Activated naive CD4-positive, alpha-beta T cell treated with anti-CD3 and anti-CD28 coated beads, Interleukin-2, amount 50 U/mL, for 16 hours (primary cell): ENCODE measurements around the gene BPIFB2.

Experiments used
- DNase-seq: peaks from one replicate; pipeline ENCODE4 v3.0.0-alpha.2; 2020

Gene BPIFB2

DNA sequence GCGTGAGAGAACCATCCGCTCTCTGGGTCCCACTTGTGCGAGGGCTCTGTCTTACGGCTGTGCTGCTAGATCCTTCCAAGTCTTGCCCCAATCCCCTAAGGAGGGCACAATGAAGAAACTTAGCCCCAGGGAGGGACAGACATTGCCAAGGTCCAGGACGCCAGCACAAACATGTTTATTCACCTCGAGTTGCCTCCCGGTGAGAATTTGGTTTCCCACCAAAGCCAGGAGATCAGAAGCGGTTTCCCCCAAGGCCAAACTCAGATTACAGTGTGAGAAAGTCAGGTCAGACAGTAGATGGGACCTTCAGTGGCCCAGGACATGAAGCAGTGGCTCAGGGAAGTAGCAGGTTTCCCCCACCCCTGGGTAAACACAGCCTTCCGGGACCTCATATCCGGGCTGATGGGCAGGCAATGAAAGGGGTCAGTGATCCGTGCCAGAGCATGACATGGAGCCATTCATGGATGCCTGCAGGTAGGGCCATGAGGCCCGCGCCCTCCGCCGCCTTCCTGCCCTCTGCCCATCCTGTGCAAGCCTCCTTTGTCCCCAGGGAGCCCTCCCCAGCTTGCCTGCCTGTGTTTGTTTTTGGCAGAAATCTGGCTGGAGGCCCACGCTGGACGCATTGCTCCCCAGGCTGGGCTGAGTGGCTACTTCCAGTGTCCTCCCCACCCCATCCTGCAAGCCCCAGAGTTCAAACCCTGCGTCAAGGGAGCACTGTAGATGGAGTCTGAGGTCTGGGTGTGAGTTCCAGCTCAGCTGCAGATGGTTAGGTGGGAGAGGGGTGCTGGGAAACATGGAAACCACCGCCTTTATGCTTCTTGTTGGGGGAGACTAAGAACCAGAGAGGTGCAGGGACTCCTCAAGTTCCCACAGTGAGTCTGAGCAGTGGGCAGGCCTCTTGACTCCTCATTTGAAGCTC, 2.0 kb downstream of the BPIFB2 start:
- no peak for DNase-seq

DNA sequence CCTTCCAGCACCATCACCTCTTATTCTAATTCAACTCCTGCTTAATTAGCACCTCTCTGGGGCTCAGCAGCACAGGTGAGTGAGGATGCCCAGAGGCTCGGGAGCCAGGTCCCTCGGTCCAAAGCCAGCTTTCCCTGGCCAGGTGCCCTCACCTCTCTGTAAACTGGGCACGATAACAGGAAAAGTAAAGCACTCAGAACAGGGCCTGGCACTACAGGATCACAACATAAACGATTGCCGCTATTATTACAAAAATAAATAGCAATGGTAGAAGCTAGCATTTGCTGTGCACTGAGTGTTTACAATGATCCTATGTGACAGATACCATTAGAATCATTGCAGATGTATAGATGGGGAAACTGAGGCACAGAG, 2.6 kb downstream of the BPIFB2 start:
- DNase-seq = no peak

DNA sequence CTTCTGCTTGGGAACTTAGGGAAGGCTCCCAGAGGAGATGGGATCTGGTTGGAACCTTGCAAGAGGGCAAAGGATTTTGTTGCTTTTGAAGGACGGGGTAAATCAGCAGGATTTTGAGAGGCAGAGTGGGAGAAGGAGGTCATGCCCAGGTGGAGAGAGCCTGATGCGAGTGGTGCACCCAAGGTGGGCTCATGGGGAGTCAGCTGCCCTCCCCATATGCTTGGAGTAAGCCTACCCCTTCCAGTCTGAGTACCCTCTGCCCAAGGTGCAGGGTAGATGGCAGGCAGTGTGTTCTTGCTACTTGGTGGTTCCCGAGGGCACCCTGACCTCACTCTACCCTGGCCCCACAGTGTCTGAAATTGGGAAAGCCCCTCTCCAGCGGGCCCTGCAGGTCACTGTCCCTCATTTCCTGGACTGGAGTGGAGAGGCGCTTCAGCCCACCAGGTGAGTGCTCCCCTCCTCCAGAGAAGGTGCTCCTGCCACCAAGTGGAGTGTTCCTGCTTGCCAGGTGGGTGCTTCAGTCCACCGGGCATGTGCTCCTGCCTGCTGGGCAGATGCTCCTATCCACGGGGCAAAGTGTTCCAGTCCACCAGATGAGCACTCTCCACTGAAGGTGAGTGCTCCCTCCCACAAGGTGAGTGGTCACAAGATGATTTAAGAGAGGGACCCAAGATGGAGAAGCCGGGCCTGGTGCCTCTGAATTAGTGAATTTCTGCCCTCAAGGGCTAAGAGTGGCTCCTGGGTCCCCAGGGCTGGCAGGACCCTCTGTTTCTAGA, 3.4 kb downstream of the BPIFB2 start:
- DNase-seq = no peak

DNA sequence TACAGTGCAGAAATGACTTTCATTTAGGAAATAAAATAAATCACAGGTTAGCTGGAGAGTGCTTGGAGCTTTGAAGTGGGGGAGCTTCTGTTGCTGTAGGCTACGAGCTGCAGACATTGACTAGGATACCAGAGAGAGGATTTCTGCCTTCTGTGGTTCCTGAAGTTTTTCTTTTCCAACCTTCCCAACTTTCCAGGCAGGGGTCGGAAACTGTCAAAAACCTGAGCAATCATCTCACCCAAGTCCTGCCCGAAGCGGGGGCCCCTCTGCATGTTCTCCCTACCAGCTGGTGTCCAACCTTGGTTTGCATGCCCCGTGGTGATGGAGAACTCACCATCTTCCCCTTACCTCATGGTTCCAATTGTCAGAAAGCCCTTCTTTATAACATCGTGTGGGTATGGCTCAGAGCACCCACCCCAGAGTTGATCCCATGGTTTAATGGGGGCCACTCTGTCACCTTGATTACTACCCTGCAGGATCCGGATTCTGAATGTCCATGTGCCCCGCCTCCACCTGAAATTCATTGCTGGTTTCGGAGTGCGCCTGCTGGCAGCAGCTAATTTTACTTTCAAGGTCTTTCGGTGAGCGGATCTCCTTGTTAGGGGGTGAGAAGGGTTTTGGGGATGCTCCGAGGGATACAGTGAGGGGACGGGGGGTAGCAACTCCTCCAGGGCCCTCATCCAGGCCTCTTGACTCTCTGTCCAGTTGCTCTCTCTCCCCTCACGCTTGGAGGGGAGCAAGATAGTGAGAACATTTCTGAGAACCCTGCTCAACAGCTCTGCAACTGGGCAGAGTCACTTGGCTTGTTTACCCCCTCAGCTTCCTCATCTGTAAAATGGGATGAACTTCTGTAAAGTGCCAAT, 5.1 kb downstream of the BPIFB2 start:
- DNase-seq = no peak

DNA sequence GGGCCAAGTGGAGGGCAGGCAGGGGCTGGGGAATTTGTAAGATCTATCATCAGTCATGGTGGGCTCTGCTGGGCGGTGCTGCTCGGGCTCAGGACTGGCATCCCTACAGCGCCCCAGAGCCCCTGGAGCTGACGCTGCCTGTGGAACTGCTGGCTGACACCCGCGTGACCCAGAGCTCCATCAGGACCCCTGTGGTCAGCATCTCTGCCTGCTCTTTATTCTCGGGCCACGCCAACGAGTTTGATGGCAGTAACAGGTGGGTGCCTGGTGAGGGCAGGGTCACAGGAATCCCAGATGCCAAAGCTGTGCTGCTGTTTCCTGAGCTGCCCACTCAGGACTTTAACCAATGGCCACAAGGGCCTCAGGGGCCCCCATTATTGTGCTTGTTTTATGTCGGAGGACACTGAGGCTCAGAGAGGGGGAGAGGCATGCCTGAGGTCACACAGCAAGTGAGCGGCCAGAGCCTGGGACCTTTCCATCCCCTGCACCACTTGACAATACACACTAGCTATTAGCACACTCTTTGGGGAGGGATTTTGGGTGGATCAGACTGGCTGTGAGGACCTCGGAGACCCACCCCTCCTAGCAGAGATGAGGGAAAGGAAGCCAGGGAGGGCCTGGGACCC, 6.3 kb downstream of the BPIFB2 start:
- no peak for DNase-seq

DNA sequence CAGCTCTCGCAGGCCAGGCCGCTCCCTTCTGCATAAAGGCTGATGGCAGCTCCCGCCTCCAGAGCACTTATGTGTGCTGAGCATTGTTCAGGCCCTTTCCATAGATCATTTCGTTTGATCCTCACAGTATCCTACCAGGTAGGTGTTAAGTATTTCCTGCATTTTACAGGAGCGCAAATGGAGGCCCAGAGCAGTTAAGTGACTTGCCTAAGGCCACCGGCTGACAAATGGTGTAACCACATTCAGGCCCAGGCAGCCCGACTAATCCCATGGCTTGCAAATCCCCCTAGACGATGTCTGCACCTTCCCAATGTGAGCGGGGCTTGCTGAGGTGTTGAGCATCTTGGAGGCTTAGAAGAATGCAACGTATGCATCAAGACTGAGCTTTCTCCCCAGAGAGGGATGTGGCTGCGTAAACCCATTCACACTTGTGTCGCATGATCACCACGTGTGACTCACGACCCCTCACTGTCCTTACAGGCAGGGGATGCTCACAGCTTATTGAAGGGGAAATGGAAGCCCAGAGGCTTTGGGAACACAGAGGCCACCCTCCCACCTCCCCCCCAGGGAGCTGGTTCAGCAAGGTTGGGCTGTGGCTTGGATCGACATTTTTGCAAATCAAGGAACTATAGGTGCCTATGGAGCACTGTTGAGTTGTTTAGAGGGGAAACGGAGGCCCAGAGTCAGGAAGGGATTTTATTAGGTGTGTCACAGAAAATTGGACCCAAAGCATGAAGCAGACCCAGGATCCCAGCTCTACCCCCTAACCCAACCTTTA, 7.0 kb downstream of the BPIFB2 start:
- no peak for DNase-seq

DNA sequence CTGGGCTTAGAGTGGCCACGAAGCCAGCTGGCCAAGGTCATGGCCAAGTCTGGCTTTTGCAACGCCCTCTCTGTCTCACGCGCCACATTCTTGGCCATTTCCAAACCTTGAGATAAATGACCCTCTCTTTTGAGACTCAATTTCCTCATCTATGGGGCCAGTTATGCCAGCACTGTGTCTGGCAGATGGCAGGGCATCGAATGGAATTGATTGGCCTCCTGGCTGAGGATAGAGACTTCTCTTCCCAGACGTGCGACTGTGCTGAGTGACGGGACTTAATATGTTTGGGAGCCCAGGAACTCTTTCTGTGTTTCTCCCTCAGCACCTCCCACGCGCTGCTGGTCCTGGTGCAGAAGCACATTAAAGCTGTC, 7.6 kb downstream of the BPIFB2 start:
- no peak for DNase-seq

DNA sequence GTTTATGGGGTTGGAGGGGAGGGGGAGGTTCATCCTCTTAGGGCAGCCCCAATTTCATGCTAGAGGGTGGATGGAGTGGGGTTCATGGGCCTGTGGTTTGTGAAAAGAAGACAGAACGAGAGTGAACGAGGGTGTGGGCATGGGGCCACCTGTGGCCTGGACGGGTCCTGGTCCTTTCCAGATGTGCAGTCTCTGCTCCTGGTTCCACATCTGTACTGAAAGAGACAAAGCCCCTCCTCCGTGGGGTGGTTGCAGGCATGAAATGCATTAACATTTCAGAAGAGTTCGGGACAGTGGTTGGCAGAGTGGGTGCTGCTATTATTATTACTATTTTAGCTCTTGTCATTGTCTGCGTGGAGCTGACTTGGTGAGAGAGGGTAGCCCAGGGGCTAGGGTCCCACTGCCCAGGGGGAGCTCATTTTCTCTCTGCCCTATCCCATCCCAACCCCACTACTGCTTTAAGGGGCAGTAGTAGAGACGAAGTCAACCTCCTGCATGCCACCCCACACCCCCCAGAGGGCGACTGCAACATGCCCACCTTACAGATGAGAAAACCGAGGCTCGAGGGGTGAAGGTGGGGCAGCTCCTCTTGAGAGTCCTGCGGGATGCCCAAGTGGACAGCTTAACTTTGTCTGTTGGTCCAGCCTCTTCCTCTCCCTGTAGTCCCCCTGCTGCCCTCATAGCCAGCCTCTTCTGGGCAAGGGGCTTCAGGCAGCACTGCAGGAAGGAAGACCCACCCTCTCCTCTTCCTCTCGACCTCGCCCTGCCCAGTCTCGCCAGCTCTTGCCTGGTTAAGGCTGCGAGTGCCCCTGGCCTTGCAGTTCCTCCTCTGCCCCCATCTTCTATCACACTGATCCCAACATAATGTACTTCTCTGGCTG, 8.4 kb downstream of the BPIFB2 start:
- no peak for DNase-seq

DNA sequence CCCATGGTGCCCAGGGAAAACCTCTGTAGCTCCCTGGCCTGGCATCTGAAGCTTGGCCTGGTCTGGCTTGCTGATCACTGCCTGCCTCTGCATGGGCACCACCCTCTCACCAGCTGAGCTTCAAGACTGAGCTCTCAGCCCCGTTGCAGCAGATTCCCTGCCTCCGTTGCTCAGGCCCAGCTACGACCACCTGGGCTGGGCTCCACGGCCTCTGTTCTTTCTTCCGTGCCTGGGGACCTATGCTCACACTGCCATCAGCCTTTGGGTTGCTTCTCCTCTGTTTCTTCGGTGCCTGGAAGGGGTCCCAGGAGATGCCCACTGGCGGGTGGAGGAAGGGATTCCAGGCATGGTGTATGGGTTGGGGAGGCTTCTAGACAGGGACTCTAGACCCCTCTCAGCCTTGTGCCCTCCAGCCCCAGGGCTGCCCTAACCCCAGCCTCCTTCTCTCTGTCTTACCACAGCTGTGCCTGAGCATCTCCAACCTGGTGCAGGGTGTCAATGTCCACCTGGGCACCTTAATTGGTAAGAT, 9.1 kb downstream of the BPIFB2 start:
- no peak for DNase-seq

DNA sequence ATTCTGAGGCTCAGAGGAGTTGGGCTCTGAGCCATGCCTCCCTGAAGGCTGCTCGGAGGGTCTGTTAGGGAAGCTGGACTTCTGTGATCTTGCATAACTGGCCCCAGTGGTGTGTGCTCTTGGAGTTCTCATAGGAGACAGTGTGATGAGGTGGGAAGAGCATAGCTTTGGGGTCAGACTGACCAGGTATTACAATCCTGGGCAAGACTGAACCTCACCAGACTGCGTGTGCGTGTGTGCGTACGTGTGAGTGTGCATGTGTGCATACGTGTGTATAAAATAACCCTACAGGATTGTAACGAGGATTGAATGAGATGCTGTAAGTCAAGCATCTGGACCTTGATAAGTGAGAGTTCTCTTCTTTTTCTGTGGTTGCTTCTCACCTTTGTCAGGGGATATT, 10.0 kb downstream of the BPIFB2 start:
- no peak for DNase-seq

DNA sequence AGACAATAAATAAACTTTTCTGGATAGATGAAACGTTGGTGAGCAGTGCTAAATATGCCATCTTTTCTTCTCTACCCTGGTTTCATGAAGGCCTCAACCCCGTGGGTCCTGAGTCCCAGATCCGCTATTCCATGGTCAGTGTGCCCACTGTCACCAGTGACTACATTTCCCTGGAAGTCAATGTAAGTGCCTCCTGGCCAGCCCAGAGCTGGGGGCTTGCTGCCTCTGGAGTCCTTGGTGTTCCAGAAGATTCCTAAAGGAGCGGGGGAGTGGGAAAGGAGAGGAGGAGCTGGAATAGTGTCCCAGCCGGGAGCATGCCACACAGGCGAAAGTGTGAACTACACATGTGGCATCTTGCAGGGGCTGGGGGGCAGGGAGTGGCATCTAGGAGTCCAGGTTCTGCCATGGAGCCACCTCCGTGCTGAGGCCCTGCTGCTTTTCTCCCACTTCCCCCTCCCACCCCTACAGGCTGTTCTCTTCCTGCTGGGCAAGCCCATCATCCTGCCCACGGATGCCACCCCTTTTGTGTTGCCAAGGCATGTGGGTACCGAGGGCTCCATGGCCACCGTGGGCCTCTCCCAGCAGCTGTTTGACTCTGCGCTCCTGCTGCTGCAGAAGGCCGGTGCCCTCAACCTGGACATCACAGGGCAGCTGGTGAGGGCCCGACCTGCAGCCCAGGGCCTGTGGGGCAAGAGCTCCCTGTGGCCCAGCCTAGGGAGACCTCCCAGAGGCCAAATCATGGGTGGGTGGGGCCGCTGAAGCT, 10.8 kb downstream of the BPIFB2 start:
- DNase-seq = no peak

DNA sequence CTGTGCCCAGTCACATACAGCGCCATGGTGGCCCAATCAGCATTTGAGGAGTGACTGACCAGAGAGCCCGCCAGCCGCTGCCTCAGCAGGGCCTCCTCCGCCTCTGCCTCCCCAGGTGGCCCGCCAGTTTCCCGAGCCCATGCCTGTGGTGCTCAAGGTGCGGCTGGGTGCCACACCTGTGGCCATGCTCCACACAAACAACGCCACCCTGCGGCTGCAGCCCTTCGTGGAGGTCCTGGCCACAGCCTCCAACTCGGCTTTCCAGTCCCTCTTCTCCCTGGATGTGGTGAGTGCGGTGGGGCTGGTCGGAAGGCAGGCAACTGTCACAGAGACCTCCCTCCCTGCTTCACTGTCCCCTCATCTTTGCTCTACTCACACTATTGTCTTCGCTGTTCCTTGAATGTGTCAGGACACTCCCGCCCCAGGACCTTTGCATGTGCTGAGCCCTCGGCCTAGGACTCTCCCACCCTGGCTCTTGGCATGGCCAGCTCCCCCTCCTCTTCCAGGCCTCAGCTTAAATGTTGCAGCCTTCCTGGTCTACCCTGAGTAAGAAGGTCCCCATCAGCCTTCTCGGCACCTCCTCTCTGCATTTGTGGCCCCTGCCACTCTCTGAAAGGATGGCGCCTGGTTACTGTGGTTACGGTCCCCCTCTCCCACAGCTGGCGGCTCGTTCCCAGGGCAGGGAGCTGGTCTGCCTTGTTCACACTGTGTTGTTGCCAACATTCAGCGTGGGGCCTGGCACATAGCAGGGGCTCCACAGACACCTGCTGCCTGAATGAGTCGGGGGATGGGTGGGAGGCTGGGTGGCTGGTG, 12.2 kb downstream of the BPIFB2 start:
- no peak for DNase-seq

DNA sequence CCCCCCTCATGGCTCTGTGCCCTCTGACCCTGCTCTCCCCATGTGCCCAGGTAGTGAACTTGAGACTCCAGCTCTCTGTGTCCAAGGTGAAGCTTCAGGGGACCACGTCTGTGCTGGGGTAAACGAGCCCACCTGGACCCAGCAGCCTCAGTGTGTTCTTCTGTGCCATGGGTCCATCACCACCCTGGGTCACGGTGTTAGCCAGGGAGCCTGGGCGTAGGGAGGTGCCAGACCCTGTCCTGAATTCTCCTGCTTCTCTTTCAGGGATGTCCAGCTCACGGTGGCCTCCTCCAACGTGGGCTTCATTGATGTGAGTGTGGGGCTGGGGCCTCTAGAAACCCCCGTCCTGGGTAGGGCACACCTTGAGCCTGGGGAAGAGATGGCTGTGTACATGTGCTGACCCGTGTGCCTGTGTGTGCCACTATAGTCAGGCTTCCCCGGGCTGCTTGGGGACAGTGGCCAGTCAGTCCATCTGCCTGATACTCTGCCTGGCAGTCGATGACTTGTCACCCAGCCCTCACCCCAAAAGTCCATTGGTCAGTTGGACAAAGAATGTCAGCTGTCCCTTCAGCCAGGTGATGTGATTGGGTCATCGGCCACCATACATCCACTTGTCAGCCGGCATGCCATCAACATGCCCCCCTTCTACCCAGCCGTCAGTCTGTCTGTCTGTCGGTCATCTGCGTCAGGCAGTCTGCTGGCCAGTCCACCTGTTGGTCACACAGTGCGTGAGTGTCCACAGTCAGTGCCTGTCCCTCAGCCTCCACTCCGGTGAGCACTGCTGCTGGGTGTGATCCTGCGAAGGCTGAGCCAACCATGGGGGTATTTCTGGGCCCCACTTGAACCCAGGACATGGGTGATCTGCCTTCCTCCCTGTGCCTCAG, 13.0 kb downstream of the BPIFB2 start:
- DNase-seq = no peak

DNA sequence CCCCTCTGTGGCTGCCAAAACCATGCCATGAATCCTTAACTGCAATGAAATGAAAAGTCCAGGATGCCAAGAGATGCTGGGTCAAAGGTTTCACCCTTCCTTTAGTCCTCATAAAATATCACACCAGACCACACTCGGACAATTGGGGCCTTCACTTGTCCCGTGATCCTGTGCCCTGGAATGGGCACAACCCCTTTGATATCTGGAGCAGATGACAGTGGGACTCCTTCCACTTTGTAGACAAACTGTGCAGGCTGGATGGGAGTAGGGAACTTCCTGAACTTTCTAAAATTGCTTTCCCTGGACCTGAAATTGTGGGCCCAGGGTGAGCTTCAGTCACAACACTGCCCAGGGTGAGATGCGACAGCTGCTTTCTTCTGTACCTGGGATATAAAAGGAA, 14.4 kb downstream of the BPIFB2 start:
- DNase-seq = no peak

DNA sequence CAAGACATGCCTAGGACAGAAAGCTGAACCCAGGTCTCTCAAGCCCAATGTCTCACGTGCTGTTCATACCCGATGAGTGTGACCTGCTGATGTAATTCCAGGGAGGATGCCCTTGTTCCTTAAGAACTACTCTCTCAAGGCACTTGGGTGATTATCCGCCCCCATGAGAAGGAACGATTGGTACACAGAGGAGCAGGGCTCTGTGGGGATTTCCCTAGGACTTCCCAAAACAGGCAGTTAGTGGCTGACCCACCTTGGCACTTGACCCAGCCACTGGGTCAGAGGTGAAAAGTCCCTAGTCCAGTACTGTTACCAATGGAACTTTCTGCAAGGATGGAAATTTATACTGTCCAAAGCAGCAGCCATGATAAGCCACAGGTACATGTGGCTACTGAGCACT, 14.8 kb downstream of the BPIFB2 start:
- no peak for DNase-seq

DNA sequence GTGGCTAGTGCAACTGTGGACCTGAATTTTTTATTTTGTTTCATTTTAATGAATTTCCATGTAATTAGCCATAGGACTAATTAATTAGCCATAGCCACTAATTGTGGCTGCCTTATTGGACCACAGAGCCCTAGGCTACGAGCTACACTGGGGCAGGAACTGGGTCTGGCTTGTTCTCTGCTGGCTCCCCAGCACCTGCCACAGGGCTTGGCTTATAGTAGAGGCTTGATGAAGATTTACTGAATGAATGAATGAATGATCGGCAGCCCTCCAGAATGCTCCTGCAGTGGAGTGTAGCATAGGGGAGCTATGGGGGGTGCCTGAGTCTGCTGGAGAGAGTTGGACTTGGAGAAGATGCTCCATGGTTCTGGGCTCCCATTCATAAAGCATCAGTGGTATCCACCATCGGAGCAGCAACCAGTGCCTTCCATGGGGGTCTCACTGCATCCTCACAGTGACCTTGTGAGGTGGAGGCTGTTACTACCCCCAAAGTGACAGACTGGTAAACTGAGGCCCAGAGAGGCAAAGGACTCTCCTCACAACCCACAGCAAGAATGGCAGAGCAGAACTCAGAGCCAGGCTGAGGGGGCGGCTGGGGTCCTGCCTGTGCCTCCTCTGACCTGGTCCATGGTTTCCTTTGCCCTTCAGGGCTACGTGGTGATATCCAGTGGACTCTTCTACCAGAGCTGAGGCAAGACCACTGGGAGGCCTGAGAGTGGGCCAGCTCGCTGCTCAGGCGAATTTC, 15.4 kb downstream of the BPIFB2 start:
- no peak for DNase-seq
